ENCODE measurements around the gene ITGAV. TPM values are rescaled to one million over a fixed set of nuclear protein-coding genes. Genes with fewer than 3 reads are reported as not detected.

ITGAV gene
- total RNA-seq, 2 donors from 2014 or later = 63.7 to 79.7 TPM

DNA sequence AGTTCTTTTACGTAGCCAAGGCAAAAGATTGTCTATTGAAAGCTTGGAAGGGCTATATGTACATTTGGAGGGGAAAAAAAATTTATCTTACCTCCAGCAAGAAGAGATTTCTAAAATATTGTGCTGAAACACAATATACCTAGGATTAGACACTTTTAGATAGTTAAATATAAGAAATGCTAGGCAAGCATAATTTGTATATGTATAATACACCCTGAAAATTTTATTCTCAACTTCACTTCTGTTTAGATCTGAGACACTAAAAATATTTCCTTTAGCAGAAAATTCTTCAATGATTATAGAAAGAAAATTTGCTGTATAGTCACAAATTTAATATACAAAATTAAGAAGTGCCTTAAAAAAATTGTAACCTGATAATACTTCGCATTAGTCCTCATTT, 42.6 kb downstream of the ITGAV start:
- Mint-ChIP-seq H3K4me1 (peaks cover 1% of the 10 kb centered on the region), H3K27me3 (ENCODE audit: insufficient read depth) (no peaks in the 10 kb centered on the region), H3K4me3 (no peak overlapping the region), H3K27ac (no peak overlapping the region), H3K36me3 (ENCODE audit: low read depth) (peaks cover 9% of the 10 kb centered on the region), H3K9me3 (no peaks in the 10 kb centered on the region)
- Histone ChIP-seq H3K4me1 (ENCODE audit: control insufficient read depth, insufficient read depth, low read length) (no peaks in the 10 kb centered on the region), H3K36me3 (ENCODE audit: control insufficient read depth, insufficient read depth, low read length) (peaks cover 68% of the 10 kb centered on the region), H3K9ac (ENCODE audit: extremely low read depth, low read length, poor library complexity, severe bottlenecking) (no peak overlapping the region), H3K27me3 (ENCODE audit: control insufficient read depth, insufficient read depth, low read length, poor library complexity, severe bottlenecking) (no peaks in the 10 kb centered on the region), H3K27ac (ENCODE audit: low read depth, low read length) (no peak overlapping the region), H3K4me3 (ENCODE audit: low read length) (no peak overlapping the region), H3K9me3 (ENCODE audit: control insufficient read depth, low read length) (no peaks in the 10 kb centered on the region)
- WGBS, 2 experiments (ENCODE audit: insufficient coverage in 1 of 2, insufficient read length in 1 of 2) = 100% methylated on average over 1 of the region's 2 CpGs; no CpG with 5 or more reads in 1 of the 2 experiments
- TF ChIP-seq, protein P1, sequence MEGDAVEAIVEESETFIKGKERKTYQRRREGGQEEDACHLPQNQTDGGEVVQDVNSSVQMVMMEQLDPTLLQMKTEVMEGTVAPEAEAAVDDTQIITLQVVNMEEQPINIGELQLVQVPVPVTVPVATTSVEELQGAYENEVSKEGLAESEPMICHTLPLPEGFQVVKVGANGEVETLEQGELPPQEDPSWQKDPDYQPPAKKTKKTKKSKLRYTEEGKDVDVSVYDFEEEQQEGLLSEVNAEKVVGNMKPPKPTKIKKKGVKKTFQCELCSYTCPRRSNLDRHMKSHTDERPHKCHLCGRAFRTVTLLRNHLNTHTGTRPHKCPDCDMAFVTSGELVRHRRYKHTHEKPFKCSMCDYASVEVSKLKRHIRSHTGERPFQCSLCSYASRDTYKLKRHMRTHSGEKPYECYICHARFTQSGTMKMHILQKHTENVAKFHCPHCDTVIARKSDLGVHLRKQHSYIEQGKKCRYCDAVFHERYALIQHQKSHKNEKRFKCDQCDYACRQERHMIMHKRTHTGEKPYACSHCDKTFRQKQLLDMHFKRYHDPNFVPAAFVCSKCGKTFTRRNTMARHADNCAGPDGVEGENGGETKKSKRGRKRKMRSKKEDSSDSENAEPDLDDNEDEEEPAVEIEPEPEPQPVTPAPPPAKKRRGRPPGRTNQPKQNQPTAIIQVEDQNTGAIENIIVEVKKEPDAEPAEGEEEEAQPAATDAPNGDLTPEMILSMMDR (conservative IDR thresholded peaks at IDR 0.05) = no peak
- DNase-seq = no peak

DNA sequence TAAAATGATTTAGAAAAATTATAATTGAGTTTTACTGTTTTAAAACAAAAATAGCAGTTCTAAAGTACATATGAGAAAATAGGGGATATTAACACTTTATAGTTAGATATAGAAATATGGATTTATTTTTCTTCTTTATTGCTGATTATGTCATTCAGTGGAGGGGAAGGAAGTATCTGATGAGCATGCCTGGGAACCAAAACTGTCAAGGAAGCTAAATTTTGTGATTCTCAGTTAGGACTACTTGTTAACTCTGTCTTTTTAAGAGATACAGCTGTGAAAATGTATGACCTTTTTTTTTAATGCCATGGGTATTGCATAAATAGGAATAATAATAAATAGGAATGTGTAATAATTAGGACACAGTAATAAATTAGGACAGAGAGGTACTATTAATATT, 44.8 kb downstream of the ITGAV start:
- Mint-ChIP-seq H3K4me1 (peaks cover 1% of the 10 kb centered on the region), H3K36me3 (ENCODE audit: low read depth) (peaks cover 7% of the 10 kb centered on the region), H3K27ac (no peak overlapping the region), H3K4me3 (no peak overlapping the region), H3K9me3 (no peaks in the 10 kb centered on the region), H3K27me3 (ENCODE audit: insufficient read depth) (no peaks in the 10 kb centered on the region)
- Histone ChIP-seq H3K4me3 (ENCODE audit: low read length) (no peak overlapping the region), H3K4me1 (ENCODE audit: control insufficient read depth, insufficient read depth, low read length) (no peaks in the 10 kb centered on the region), H3K9me3 (ENCODE audit: control insufficient read depth, low read length) (no peaks in the 10 kb centered on the region), H3K9ac (ENCODE audit: extremely low read depth, low read length, poor library complexity, severe bottlenecking) (no peak overlapping the region), H3K27me3 (ENCODE audit: control insufficient read depth, insufficient read depth, low read length, poor library complexity, severe bottlenecking) (no peaks in the 10 kb centered on the region), H3K36me3 (ENCODE audit: control insufficient read depth, insufficient read depth, low read length) (peaks cover 73% of the 10 kb centered on the region), H3K27ac (ENCODE audit: low read depth, low read length) (no peak overlapping the region)
- no peak for DNase-seq
- TF ChIP-seq, protein P1 (conservative IDR thresholded peaks at IDR 0.05) = no peak

DNA sequence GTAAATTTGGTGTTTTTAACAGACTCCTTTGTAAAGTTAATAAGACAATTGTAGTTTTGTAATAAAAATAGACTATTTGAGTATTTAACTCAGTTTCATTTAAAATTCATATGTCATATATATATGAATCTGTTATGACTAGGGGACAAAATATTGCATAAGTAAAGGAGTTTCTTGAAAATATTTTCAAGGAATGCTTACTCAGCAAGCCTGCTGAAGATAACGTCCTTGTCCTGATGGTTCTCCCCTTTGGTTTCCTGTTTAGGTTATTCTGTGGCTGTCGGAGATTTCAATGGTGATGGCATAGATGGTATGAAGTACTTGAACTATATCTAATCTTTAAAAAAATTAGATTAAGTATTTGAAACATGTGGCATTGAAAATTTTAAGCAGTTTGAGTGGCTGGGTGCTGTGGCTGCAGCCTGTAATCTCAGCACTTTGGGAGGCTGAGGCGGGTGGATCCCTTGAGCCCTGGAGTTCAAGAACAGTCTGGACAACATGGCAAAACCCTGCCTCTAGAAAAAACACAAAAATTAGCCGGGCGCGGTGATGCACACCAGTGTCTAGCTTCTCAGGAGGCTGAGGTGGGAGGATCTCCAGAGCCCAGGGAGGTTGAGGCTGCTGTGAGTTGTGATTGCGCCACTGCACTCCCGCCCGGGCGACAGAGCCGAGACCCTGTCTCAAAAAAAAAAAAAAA, 47.1 kb downstream of the ITGAV start:
- H3K27me3 ChIP-seq (ENCODE audit: control insufficient read depth, insufficient read depth, low read length, poor library complexity, severe bottlenecking) = no peaks in the 10 kb centered on the region
- H3K9ac ChIP-seq (ENCODE audit: extremely low read depth, low read length, poor library complexity, severe bottlenecking) = no peak overlapping the region
- Mint-ChIP-seq H3K36me3 (ENCODE audit: low read depth) (peaks cover 17% of the 10 kb centered on the region), H3K9me3 (no peaks in the 10 kb centered on the region), H3K4me1 (no peaks in the 10 kb centered on the region), H3K27ac (no peak overlapping the region), H3K4me3 (no peak overlapping the region), H3K27me3 (ENCODE audit: insufficient read depth) (no peaks in the 10 kb centered on the region)
- 96% methylated on average over 5 to 10 of the region's 11 CpGs for WGBS, 2 experiments (ENCODE audit: insufficient coverage in 1 of 2, insufficient read length in 1 of 2)
- peaks cover 85% of the 10 kb centered on the region for H3K36me3 ChIP-seq (ENCODE audit: control insufficient read depth, insufficient read depth, low read length)
- H3K4me3 ChIP-seq (ENCODE audit: low read length) = no peak overlapping the region
- no peaks in the 10 kb centered on the region for H3K9me3 ChIP-seq (ENCODE audit: control insufficient read depth, low read length)
- no peak for DNase-seq
- no peak overlapping the region for H3K27ac ChIP-seq (ENCODE audit: low read depth, low read length)
- H3K4me1 ChIP-seq (ENCODE audit: control insufficient read depth, insufficient read depth, low read length) = no peaks in the 10 kb centered on the region
- TF ChIP-seq, protein P1 (conservative IDR thresholded peaks at IDR 0.05) = no peak
